Muscle of arm (tissue), 14 donors: Measurements from ENCODE around the gene SIK1. TPM values are rescaled to one million over a fixed set of nuclear protein-coding genes. Genes with fewer than 3 reads are reported as not detected.
"Not testable (repeated sequence)": the region's sequence is repeated elsewhere in the genome, so short reads cannot be mapped to it uniquely, and the experiment has no call there.

Experiments
- DNase-seq: peaks from one replicate; pipeline ENCODE4 v3.0.0-alpha.2; 2013
- long read RNA-seq, 11 donors: transcript quantifications; one replicate each; lab custom pipeline, GENCODE V29; 2026
- polyA plus RNA-seq, 12 donors: library from polyadenylated mRNA; unstranded; fragments of 120-200 nt; gene quantifications; one replicate each; pipeline ENCODE4 v1.2.1, GENCODE V29; 2013; ENCODE audit not compliant: insufficient read length in 12 of 12

SIK1 gene
- polyA plus RNA-seq: 1 to 10 TPM in 11 of 12 donors, not detected in 1; 1.2 to 9.0 (median 2.6) TPM
- long read RNA-seq, donor 1, partial matches to known transcripts: 0 of 1 reads
- long read RNA-seq, donor 1, other reads (novel, unspliced or antisense): 0 of 1 reads
- long read RNA-seq, donor 2: 0 reads
- long read RNA-seq, donor 3: 0 reads
- long read RNA-seq, donor 4, partial matches to known transcripts: 0 of 1 reads
- long read RNA-seq, donor 4, other reads (novel, unspliced or antisense): 0 of 1 reads
- long read RNA-seq, donor 5: 0 reads
- long read RNA-seq, donor 6: 0 reads
- long read RNA-seq, donor 7: 0 reads
- long read RNA-seq, donor 8: 0 reads
- long read RNA-seq, donor 9: 0 reads
- long read RNA-seq, donor 10: 0 reads
- long read RNA-seq, donor 11: 0 reads

DNA sequence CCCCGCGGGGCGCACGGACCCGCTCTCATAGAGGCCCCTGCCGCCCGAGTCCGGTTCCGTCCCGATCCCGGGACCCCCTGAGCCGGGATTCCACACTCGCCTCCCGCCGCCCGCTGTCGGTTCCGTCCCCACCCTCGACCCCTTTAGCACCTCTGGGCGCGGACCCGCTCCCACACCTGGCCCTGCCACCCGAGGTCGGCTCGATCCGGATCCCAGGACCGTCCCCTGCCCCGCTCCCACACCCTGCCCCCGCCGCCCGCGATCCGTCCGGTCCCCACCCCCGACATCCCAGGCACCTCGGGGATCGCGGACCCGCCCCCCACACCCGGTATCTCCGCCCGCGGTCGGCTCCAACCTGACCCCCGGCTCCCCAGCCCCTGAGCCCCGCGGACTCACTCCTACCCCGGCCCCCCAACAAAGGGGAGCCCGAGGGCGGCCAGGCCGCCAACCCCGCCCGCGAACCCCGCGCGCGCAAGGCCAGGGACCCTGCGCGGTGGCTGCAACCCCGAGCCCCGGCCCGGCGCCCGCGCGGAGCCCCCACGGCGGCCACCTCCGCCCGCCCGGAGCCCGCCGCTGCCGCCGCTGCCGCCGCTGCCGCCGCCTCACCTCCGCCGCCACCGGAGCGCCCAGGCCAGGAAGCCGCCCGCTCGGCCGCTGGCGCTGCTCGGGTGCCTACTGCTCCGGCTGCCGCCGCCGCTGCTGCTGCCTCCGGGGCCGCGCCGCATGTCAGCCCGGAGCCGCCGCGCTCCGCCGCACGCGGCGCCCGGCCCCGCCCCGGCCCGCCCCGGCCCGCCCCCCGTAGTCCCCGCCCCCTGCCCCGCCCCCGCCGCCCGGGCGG lies at the start of gene SIK1:
SIK1 (minus strand) TSS at position 728 of the 838 bp plus-strand sequence. CDS start 953 bp downstream, outside the sequence.
- DNase-seq: not testable (repeated sequence)

GRCh38 chr21:43471597-43472242 lies 44.8 kb upstream of the SIK1 start:
- not testable (repeated sequence) for DNase-seq

DNA sequence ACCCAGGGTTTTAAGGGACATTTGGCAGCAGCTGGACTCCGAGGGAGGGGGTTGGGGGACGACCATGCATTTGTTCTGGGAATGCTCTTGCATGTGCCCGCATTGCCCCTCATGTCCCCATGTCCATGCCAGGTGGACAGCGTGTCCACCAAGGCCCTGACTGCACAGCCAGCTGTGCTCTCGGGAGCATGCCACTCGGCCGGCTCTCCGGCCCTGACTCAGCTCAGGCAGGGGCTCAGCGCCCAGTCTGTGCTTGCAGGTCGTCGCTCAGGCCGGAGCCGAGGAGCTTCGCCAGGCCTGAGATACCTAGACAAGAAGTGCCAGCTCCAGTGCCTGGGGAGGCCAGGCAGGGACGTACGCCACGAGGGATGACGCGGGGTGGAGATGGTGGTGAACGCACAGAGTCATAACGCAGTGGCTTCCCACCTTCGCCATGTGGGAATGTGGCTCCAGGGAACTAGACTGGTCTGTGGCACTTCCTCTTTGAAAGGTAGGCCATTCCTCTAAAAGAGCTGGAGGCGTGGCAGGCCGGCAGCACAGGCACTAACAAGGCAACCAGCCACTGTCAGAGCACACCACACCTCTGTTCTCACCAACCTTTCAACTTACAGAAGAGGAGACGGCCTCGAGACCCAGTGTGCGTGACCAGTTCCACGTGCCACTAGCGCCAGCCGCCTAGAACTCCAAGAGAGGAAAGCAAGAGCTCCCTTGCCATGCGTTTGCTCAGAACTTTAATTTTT lies 43.0 kb upstream of the SIK1 start:
- DNase-seq: not testable (repeated sequence)

- DNase-seq: no peak
These were observed 40.9 kb upstream of the SIK1 start for GRCh38 chr21:43467785-43468184.

- not testable (repeated sequence) for DNase-seq
These were observed 38.2 kb upstream of the SIK1 start for GRCh38 chr21:43465159-43465558.

GRCh38 chr21:43463498-43464261 lies 36.7 kb upstream of the SIK1 start:
- DNase-seq: not testable (repeated sequence)

- not testable (repeated sequence) for DNase-seq
These were observed 36.0 kb upstream of the SIK1 start for GRCh38 chr21:43462932-43463331.

DNA sequence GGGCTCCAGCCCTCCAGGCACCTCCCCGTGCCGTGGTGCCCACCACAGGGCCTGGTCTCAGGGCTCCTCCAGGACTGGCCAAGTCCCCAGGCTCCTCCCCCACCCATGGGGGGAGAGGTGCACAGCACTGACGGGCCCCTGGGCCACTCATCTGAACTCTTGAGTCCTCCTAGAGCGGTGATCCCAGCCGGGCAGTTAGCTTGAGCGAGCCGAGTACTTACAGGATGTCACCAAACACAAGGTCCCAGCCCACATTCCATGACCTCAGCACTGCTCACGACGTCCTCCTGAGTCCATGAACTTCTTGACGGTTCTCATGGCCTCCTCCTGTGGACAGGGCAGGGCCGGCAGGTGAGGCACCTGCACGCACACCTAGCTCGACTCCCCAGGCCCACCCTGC lies 33.5 kb upstream of the SIK1 start:
- DNase-seq: not testable (repeated sequence)

DNA sequence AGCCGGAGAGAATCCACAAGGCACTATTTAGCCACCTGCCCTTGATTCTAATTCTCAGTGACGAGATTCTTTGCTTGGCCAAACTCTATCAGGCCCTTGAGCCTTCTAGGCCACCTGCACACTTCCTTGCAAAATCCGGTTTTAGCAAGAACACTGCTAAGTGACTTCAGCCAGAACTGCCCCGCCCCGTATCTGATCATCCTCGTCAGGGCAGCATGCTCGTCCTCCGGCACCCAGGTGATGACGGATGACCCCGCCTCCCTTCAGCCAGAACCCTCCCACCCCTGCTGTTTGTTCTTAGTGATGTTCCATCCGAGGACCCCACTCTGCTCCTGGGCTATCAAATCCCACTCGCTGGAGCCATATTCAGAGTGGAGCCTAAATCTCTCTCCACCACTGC lies 32.1 kb upstream of the SIK1 start:
- not testable (repeated sequence) for DNase-seq

GRCh38 chr21:43456616-43457314 lies 29.8 kb upstream of the SIK1 start:
- not testable (repeated sequence) for DNase-seq

DNA sequence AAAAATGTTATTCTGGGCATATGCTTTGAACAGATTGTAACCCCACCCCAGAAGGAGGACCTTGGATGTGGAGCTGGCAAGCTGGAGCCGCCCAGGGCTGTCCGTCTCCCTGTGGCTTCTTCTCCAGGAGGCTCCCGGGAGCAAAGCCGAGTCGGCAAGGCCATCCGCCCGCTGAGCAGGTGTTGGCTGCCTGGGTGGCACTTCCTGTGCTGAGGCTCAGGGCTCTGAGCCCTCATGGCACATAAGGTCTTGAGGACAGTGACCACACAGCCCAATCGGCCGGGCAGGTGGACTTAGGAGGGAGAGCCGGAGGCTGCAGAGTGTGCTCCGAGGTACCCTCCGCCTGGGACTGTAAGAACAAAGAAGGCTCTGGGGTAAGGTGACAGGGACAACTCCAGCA lies 28.8 kb upstream of the SIK1 start:
- not testable (repeated sequence) for DNase-seq

DNA sequence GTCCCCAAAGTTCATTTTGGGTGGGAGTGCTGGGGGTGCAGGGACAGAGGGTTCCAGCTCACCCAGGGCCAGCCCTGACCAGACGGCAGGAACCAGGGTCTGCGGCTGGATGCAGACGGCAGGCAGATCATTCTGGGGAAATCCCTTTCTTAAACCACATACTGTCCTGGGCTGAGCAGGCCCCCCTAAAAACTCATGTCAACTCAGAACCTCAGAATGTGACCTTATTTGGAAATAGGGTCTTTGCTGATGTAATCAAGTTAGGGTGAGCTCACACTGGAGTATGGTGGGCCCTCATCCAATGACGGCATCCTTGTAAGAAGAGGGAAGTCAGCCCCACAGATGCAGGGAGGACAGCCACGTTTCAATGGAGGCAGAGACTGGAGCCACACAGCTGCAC lies 27.2 kb upstream of the SIK1 start:
- DNase-seq: not testable (repeated sequence)

DNA sequence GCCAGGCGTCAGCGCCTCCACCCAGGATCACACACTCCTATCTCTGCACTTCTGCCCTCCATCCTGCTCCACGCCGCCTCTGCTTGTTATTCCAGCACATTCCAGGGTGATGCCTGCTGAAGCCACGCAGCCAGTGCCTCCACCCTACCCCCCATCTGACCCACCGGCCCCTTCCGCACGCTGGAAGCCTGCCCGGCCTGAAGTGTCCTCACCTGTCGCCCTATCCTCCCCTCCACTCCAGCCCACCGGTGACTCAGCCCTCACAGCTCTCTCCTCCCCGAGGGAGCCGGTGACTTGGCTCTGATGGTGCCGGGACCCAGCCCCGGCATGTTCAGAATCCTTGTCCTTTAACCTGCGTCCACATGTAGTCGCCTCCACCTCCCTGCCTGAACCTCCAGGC lies 24.9 kb upstream of the SIK1 start:
- not testable (repeated sequence) for DNase-seq

- DNase-seq: not testable (repeated sequence)
These were observed 23.4 kb upstream of the SIK1 start for GRCh38 chr21:43450287-43450686.

DNA sequence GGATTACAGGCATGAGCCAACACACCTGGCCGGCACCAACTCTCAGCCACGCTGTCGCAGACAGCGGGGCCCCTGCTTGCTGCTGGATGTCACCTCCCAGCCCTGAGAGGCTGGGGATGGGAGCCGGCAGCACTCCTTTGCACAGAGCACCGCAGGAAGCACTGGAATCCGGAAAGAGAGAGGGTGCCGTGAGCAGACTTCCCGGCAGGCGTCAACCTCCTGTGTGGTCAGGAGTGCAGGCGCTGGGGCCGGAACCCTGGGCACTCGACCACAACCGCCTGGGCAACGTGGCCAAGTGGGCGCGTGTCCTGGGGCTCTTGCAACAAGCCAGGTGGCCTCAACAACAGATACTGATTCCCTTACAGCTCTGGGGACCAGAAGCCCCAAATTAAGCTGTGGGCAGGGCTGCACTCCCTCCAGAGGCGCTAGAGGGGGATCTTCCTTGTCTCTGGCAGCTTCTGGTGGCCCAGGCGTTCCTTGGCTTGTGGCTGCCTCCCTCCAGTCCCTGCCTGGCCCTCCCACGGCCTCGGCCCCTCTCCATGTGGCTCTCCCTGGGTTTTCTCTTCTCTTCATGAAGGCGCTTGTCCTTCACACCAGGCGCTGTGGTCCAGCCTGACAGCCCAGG lies 20.5 kb upstream of the SIK1 start:
- not testable (repeated sequence) for DNase-seq

DNA sequence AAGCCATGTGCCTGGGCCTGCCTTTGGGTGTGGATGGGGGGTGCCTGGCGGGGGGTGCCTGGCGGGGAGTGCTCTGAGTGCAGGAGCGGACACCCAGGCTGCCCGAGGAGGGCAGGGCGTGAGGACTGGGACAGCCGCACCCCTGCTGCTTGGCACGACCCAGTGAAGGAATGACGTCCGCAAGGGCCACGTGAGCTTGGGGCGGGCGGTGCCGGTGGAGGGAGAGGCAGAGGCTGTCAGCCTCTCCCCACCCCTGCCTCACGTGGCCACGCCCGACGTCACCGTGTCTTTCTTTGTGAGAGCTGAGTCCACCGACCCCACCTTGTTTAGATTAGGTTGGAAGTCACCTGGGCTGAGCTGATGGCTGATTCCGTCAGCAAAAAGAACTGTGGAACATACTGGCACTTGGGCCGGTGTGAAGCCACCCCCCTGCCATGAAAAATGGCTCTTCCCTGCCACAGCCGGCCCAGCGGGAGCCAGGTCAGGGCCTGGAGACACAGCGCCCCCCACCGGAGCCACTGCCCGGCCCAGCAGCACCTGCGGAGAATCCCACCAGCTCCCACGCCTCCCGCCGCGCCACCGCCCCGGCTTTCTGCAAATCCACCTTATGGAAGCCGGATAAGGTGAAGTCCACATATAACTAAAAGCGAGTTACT lies 19.5 kb upstream of the SIK1 start:
- DNase-seq: not testable (repeated sequence)

- not testable (repeated sequence) for DNase-seq
These were observed 17.6 kb upstream of the SIK1 start for GRCh38 chr21:43444524-43444923.

GRCh38 chr21:43442571-43442970 lies 15.6 kb upstream of the SIK1 start:
- not testable (repeated sequence) for DNase-seq
